Panc1 (cell line): ENCODE measurements around the gene FBXO9. TPM values are rescaled to one million over a fixed set of nuclear protein-coding genes. Genes with fewer than 3 reads are reported as not detected.

Experiments
- ATAC-seq: fragments of 200-7000 bp; cut with Tn5 transposase; 2 replicates; pipeline ENCODE4 v1.9.1; 2020; ENCODE audit warnings: mild to moderate bottlenecking, moderate library complexity
- BruUV-seq: library from RNA; stranded (reverse); fragments of 400-500 nt; replicated peaks from 2 replicates; lab custom pipeline; 2021; lab: Mats Ljungman, UMichigan
- CTCF ChIA-PET: fragments of 300-600 bp; sonication (Branson Sonifier 250); formaldehyde crosslinking; loops from one replicate; lab custom pipeline; 2022; ENCODE audit warnings: antibody characterized with exemption; lab: Charles Lee
- POLR2A ChIA-PET: fragments of 300-600 bp; sonication (Branson Sonifier 250); formaldehyde crosslinking; loops from one replicate; lab custom pipeline; 2022; ENCODE audit warnings: antibody characterized with exemption; lab: Charles Lee
- DNase-seq: peaks from one replicate; pipeline ENCODE4 v3.0.0-alpha.2; 2010; ENCODE audit warnings: low read depth, low spot score
- H3K27ac ChIP-seq: 2 replicates; pipeline ENCODE4 v1.5.1; 2011; ENCODE audit warnings: mild to moderate bottlenecking, low read length, inconsistent platforms
- H3K27me3 ChIP-seq: fragments of 200-500 bp; sonication (Bioruptor generic); 2 replicates; pipeline ENCODE4 v1.6.0; 2014; ENCODE audit warnings: low read length, inconsistent platforms; ENCODE audit not compliant: control insufficient read depth, insufficient read depth
- H3K36me3 ChIP-seq: fragments of 200-500 bp; sonication (Bioruptor generic); 2 replicates; pipeline ENCODE4 v1.5.1; 2014; ENCODE audit warnings: inconsistent platforms, mild to moderate bottlenecking, low read length, moderate library complexity; ENCODE audit not compliant: control insufficient read depth, insufficient read depth
- H3K4me1 ChIP-seq: 2 replicates; pipeline ENCODE4 v1.5.1; 2011; ENCODE audit warnings: inconsistent platforms, mild to moderate bottlenecking, low read length, moderate library complexity; ENCODE audit not compliant: control insufficient read depth, insufficient read depth
- H3K4me3 ChIP-seq, 2 experiments: 2 replicates each; pipeline ENCODE4 v1.5.1; 2011 to 2012; ENCODE audit warnings: low read depth in 2 of 2, low read length in 2 of 2, mild to moderate bottlenecking in 2 of 2, inconsistent platforms in 1 of 2, moderate library complexity in 1 of 2
- H3K9me3 ChIP-seq: fragments of 200-500 bp; sonication (Bioruptor generic); 2 replicates; pipeline ENCODE4 v1.5.1; 2014; ENCODE audit warnings: low read depth, mild to moderate bottlenecking, inconsistent platforms, low read length, moderate library complexity; ENCODE audit not compliant: control insufficient read depth, insufficient read depth
- POLR2AphosphoS5 ChIP-seq: IDR thresholded peaks from 2 replicates; pipeline ENCODE4 v1.6.1; 2012; ENCODE audit warnings: mild to moderate bottlenecking, low read depth, low read length, moderate library complexity
- SIN3A ChIP-seq: IDR thresholded peaks from 2 replicates; pipeline ENCODE4 v1.6.1; 2012; ENCODE audit warnings: low read depth, mild to moderate bottlenecking, low read length, moderate library complexity, borderline replicate concordance; ENCODE audit not compliant: insufficient read depth
- TCF7L2 ChIP-seq: IDR thresholded peaks from 2 replicates; pipeline ENCODE4 v1.6.1; 2011; ENCODE audit warnings: mild to moderate bottlenecking, low read depth, low read length, inconsistent platforms
- in situ Hi-C: cut with HindIII; loops from 2 replicates; pipeline ENCODE4 v1.10.0; 2016; ENCODE audit warnings: low sequenced_read_pairs, low pct_unique_long_range_greater_than_20kb
- intact Hi-C: fragments of 100-400 bp; cut with micrococcal nuclease; formaldehyde crosslinking; loops from one replicate; pipeline ENCODE4 v1.10.0; 2022; ENCODE audit not compliant: unreplicated experiment
- total RNA-seq: library from RNA; stranded (reverse); gene quantifications from one replicate; pipeline ENCODE4 v1.2.1, GENCODE V29; 2021; ENCODE audit not compliant: unreplicated experiment
- TF ChIP-seq, protein P1 (sequence below): fragments of 450-650 bp; IDR thresholded peaks from 2 replicates; pipeline ENCODE4 v1.5.1; 2017; ENCODE audit warnings: mild to moderate bottlenecking
- TF ChIP-seq, protein P2 (sequence below), 2 experiments: IDR thresholded peaks; 2 replicates each; pipeline ENCODE4 v1.6.1; 2011 to 2012; ENCODE audit warnings: low read depth in 2 of 2, control low read depth in 1 of 2, low read length in 1 of 2, mild to moderate bottlenecking in 1 of 2, moderate library complexity in 1 of 2; ENCODE audit not compliant: insufficient read depth in 1 of 2

The FBXO9 gene
- total RNA-seq, 1 experiment from 2014 or later, result 60.0 TPM

DNA sequence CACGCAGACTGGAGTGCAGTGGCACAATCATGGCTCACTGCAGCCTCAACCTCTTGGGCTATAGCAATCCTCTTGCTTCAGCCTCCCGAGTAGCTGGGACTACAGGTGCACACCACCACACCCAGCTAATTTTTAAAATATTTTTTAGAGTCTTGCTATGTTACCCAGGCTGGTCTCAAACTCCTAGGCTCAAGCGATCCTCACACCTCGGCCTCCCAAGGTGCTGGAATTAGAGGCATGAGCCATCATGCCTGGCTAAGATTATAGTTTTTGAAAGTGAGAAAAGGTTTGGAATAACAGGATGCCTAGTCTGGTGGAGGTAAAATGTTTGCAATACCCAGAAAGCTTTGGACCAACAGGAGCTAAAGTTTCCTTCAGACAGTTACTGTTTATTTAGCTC lies 60.1 kb downstream of the FBXO9 start:
- Histone ChIP-seq H3K27ac (no peak overlapping the region), H3K27me3 (peaks cover 17% of the 10 kb centered on the region), H3K4me3 (no peak overlapping the region), H3K9me3 (no peaks in the 10 kb centered on the region), H3K36me3 (no peaks in the 10 kb centered on the region), H3K4me1 (no peaks in the 10 kb centered on the region)
- DNase-seq (no peak), ATAC-seq (no peak)
- intact Hi-C loops (no loop called here), in situ Hi-C loops (no loop called here)
- ChIA-PET CTCF (no interaction called here), POLR2A (interaction anchor here (0.7 to 1.1 kb wide), 2 partner anchors 12 to 311 kb away, joined by 3 read pairs; no protein-coding TSS in a partner anchor)
- TF ChIP-seq, protein P1, sequence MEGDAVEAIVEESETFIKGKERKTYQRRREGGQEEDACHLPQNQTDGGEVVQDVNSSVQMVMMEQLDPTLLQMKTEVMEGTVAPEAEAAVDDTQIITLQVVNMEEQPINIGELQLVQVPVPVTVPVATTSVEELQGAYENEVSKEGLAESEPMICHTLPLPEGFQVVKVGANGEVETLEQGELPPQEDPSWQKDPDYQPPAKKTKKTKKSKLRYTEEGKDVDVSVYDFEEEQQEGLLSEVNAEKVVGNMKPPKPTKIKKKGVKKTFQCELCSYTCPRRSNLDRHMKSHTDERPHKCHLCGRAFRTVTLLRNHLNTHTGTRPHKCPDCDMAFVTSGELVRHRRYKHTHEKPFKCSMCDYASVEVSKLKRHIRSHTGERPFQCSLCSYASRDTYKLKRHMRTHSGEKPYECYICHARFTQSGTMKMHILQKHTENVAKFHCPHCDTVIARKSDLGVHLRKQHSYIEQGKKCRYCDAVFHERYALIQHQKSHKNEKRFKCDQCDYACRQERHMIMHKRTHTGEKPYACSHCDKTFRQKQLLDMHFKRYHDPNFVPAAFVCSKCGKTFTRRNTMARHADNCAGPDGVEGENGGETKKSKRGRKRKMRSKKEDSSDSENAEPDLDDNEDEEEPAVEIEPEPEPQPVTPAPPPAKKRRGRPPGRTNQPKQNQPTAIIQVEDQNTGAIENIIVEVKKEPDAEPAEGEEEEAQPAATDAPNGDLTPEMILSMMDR, result no peak
- TF ChIP-seq SIN3A, result no peak
- no peak for TF ChIP-seq POLR2AphosphoS5
- TF ChIP-seq, protein P2, sequence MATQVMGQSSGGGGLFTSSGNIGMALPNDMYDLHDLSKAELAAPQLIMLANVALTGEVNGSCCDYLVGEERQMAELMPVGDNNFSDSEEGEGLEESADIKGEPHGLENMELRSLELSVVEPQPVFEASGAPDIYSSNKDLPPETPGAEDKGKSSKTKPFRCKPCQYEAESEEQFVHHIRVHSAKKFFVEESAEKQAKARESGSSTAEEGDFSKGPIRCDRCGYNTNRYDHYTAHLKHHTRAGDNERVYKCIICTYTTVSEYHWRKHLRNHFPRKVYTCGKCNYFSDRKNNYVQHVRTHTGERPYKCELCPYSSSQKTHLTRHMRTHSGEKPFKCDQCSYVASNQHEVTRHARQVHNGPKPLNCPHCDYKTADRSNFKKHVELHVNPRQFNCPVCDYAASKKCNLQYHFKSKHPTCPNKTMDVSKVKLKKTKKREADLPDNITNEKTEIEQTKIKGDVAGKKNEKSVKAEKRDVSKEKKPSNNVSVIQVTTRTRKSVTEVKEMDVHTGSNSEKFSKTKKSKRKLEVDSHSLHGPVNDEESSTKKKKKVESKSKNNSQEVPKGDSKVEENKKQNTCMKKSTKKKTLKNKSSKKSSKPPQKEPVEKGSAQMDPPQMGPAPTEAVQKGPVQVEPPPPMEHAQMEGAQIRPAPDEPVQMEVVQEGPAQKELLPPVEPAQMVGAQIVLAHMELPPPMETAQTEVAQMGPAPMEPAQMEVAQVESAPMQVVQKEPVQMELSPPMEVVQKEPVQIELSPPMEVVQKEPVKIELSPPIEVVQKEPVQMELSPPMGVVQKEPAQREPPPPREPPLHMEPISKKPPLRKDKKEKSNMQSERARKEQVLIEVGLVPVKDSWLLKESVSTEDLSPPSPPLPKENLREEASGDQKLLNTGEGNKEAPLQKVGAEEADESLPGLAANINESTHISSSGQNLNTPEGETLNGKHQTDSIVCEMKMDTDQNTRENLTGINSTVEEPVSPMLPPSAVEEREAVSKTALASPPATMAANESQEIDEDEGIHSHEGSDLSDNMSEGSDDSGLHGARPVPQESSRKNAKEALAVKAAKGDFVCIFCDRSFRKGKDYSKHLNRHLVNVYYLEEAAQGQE (IDR thresholded peaks at IDR 0.05; ENCODE audit: insufficient read depth in 1 of 2, low read depth in 2 of 2, low read length in 1 of 2), result no peak
- no peak for TF ChIP-seq TCF7L2
- BruUV-seq, result no TSS peak

DNA sequence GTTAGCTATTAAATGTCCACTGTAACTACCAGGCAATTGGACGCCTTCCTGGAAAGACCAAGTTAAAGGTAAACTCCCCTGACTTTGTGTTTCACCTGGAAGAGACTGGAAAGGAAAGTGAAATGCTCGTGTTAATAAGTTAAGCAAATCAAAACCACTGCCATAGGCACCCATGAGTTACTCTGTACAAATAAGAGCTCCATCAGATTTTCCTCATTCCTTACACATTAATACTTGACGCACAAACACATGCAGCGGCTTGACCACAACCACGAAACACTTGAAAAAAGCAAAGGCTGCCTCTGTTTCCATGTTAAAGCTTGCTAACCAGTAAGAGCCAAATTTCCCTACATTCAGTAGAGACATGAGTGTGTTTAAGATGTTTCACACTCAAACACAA lies 63.6 kb downstream of the FBXO9 start:
- no TSS peak for BruUV-seq
- Histone ChIP-seq H3K9me3 (no peaks in the 10 kb centered on the region), H3K27me3 (peaks cover 17% of the 10 kb centered on the region), H3K36me3 (no peaks in the 10 kb centered on the region), H3K4me3 (no peak overlapping the region), H3K4me1 (no peaks in the 10 kb centered on the region), H3K27ac (no peak overlapping the region)
- intact Hi-C loops (no loop called here), in situ Hi-C loops (no loop called here)
- ATAC-seq, result no peak
- no peak for DNase-seq
- TF ChIP-seq SIN3A (no peak), POLR2AphosphoS5 (no peak), TCF7L2 (no peak)
- TF ChIP-seq, protein P2 (IDR thresholded peaks at IDR 0.05; ENCODE audit: insufficient read depth in 1 of 2, low read depth in 2 of 2, low read length in 1 of 2), result no peak
- TF ChIP-seq, protein P1, result no peak
- CTCF ChIA-PET, result no interaction called here
- POLR2A ChIA-PET, result no interaction called here
